COR-L47 (cell line): ENCODE data around the gene SLC7A8.

ENCODE experiments used
- DNase-seq: peaks from one replicate; lab custom pipeline; 2025; lab: John Stamatoyannopoulos, UW

Gene SLC7A8

DNA sequence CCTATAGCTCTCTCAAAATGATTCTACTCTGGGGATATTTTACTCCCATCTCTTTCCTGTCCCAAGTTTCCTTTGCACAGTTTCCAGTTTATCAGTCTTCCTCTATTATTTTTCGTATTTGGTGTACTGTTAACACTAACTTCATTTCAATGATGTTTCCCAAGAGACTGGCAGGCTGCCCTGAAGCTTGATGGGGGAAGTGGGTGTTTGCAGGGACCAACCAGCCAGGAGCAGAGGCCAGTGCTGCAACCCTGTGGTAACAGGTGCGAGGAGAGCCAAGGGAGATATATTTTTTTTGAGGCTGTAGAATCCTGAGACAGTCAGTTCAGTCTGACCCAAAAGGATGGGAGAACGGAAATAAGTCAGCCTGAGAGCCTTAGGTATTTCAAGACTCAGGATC, 52.6 kb downstream of the SLC7A8 start:
- DNase-seq, result no peak

DNA sequence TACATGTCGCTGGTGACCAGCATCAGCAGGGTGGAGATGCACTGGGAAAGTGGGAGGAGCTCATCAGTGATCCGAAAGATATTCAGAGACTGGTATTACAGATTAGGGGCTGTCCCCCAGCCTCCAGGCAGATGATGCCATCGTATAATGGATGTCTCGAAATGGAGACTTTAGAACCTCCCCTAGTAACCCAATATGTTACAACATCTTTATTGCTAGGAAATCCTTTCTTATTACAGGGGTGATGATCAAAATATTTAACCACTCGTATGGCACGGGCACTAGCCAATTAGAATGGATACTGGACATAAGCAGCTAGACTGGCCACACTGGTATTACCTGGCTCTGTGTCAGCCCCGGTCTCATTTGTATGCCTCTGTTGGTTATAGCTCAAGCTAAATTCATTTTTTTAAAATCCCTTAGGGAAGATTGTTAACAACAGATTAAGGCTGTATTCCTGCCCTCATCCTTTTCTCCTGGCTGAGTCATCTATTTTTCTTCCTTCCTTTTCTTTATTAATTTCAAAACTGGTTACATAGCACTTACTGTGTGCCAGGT, 53.6 kb downstream of the SLC7A8 start:
- DNase-seq, result no peak

DNA sequence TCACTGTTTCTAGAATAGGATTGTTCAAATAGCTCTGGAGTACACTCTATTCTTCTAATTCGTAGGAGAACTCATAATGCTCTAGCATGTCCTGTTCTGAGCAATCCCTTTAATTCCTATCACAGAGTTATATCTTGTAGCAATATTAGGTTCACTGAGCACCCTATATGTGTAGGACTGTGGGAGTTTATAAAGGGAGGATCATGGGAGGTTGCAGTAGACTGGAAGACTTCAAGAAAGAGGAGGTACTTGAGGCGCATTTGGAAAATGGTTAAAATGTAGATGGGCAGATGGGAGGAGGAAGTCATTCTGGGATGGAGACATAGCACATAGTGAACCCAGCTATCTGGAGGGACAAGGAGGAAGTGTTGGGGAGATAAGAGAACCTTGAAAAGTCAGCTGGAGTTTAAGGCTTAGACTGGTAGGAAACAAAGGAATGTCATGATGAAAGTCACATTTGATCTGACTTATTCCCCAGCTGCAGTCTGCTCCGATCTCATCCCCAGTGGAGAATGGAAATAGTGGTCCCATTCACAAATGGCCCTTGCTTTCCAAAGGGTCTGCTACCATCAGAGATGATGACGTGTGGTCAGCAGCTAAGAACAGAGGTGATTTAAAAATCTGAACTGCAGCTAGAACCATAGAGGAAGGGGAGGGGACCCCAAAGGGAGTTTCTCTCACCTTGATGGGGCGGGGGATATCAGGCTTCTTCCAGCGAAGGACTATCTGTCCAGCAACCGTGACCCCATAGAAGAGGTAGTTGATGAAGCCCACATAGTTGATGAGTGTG, 54.3 kb downstream of the SLC7A8 start:
- no peak for DNase-seq

DNA sequence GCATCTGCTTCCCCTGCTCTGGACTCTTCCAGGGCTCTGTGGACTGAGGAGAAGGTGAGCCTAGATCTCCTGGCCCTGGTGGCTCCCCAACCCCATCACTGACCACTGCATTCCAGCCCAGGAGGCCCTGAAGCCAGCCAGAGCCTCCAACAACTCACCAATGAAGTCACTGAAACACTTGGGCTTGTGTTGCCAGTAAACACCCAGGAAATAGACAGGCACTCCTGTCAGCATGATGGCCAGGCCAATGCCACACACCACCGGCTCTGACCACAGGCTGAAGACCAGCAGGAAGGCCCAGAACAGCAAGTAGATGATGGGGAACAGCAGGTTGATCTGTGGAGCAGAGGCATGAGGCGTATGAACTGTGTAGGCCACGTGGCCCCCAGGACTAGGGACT, 55.6 kb downstream of the SLC7A8 start:
- DNase-seq, result no peak

DNA sequence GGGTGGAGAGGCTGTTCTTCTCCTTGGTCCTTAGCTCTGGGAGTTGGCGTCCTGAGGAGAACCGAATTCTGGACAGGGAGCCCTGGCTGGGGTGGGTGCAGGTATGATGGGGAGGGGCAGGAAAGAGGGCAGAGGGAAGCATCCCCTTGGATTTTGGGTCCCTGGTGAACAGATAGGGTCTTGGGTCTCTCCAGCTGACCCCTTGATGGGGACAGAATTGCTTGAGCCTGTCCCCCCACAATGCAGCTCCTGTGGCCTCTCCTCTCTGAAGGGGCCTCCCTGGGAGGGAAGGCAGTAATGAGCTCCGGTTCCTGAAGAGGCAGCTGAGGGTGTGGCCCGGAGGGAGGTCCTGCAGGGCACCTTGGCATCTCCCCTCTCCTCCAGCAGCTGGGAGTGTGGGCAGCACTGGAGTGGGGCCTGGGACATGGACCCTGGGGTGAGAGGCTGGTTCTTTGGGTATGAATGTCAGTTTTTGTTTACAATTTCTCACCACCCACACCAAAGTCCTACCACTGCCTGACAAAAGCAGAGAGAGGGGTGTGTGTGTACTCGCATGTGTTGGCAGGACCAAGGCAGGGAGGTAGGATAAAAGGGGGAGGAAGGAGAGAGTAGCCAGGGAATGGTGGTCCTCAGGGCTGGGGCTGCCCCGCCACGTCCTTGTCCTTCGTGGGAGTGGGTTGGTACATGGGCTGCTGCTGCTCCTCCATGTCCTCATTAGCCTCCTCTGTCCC, 56.7 kb downstream of the SLC7A8 start:
- no peak for DNase-seq

DNA sequence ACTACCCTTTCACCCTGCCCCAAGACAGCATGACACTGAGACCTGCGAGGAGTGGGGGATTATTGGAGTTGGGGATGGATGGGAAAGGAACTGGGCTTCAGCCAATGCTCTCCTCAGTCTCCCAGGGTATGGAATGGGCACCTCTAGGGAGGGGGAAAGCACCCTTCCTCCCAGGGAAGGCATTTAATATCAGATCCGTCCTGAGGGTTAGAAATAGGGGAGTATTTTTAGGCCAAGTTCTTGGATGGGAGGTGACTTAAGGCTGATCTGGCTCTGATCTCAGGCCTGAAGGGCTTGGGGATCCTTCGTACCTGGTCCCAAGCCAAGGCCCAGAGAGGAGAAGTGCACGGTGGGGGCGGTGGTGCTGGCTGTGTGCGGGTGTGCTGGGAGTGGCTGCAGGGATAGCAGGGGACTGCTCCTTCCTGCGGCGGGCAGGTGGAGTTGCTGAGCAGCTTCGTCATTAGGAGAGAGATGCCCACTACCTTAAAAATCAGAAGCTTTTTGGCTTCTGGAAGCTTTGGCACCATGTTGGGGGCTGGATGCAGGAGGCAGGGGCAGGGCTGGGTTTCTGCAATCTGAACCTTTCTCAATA, 57.4 kb downstream of the SLC7A8 start:
- no peak for DNase-seq

DNA sequence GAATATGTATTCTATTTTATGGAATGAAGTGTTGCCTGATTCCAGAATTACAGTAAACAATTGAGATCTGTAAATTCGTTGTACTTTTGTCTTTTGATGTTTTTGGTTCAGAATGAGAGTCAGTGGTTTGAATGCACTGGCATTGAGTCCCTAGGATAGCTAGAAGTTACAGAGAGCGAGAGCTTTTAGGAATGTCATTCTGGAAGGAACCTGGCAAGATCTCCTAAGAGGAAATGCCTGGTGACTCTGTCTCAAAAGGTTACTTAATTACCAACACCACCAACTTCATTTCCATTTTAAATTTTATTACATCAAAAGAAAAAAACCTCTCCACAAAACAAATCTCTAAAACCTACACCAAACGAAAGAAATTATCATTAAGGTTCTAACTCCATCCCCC, 58.4 kb downstream of the SLC7A8 start:
- DNase-seq, result no peak

DNA sequence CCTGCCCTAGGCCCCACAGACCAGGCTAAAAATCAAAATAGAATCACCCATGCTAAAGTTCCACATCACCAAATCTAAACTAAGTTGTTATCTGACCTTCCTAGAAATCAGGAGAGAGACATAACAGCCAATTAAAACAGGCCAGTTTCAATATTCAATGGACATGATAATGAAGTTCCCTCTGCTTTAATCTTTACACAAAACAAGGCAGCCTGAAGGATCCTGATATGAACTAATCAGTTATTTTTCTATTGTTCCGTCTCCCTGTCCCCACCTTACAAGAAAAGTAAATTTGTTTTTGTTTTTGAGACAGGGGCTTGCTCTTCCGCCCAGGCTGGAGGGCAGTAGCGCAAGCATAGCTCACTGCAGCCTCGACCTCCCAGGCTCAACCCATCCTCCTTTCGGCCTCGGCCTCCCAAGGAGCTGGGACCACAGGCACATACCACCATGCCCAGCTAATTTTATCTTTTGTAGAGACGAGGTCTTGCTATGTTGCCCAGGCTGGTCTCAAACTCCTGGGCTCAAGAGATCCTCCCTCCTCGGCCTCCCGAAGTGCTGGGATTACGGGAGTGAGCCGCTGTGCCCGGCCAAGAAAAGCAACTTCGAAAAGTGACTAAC, 59.0 kb downstream of the SLC7A8 start:
- DNase-seq, result no peak

DNA sequence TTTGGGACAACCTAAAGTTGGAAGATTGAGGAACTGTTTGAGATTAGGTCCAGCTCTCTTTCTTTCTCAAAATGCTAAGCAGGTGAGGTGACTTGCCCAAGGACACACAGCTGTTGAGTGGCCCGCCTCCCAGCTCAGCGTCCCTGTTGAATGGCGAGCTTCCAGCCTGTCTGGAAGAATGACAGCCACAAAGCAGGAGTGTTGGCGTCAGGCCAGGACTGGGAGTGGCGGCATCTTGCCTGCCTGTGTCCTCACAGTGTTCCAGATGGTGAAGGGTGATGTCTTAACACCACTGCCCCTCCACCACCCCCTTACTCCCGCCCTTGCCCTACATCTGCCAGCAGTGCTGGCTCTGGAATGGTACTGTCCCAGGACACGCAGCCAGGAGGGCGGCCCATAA, 60.0 kb downstream of the SLC7A8 start:
- DNase-seq, result peak; percentile 55

DNA sequence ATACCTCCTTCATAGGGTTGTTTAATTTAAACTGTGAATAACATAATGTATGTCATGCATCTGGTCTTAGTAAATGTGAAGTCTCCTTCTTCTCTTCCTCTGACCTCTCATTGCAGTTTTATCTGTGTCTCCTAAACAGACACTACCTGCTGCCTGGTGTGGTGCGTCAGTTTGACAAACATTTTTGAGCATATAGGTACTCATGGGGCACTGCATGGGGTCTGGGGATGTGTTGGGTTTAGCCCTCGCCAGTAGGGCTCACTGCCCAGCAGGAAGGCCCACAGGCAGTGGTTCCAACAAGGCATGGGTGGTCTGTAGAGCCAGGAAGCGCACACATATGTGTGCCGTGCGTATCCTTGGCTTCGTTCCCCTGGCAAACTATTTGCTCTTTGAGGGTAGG, 61.4 kb downstream of the SLC7A8 start:
- no peak for DNase-seq

DNA sequence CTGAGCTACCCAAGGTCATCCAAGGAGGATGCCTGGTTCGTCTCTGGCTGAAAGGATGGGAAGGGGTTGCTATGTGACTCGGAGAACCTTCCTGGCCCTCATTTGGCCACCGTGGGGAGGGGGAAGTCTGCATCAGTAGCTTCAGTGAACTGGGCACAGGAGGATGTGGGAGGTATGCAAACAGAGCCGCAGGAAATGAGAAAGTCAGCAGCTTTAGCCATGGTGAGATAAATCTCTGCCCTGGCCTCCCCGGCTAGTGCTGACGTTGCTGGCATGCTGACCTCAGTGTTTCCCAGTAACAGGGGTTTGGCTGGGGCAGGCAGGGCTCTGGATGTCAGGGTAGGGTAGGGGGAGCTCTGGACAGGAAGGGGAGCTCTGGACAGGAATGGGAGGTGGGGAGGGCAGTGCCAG, 62.1 kb downstream of the SLC7A8 start:
- no peak for DNase-seq

DNA sequence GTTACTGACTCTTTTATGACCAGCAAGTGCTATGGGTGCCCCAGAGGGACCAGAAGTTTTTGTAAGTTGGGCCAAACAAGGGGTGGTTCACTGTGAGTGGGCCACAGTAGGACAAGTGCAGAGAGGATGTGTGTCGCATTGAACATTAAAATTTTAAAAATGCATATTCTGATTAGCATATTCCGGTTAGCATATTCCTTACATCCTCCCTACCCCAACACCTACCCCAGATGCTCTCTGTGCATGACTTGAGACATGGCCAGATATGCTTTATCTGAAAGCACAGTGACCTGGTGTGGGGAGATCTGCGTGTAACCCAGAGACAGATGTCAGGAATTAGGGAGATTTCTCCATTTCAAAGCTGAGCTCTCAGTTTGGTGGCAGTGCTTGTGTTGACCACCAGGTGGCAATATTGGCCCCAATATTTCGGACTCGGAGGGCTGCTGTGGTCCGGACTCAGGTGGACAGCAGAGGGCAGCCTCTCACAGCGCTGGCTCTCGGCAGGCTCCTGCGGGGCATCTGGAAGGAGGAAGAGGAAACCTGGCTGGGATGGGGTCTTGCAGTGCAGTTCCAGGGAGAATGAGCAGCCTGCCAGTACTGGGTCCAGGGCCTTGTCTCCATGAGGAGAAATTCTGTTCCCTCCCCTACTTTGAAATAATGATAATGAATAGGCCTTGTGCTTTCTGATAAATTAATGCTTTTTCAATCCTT, 62.8 kb downstream of the SLC7A8 start:
- DNase-seq, result peak; percentile 78

DNA sequence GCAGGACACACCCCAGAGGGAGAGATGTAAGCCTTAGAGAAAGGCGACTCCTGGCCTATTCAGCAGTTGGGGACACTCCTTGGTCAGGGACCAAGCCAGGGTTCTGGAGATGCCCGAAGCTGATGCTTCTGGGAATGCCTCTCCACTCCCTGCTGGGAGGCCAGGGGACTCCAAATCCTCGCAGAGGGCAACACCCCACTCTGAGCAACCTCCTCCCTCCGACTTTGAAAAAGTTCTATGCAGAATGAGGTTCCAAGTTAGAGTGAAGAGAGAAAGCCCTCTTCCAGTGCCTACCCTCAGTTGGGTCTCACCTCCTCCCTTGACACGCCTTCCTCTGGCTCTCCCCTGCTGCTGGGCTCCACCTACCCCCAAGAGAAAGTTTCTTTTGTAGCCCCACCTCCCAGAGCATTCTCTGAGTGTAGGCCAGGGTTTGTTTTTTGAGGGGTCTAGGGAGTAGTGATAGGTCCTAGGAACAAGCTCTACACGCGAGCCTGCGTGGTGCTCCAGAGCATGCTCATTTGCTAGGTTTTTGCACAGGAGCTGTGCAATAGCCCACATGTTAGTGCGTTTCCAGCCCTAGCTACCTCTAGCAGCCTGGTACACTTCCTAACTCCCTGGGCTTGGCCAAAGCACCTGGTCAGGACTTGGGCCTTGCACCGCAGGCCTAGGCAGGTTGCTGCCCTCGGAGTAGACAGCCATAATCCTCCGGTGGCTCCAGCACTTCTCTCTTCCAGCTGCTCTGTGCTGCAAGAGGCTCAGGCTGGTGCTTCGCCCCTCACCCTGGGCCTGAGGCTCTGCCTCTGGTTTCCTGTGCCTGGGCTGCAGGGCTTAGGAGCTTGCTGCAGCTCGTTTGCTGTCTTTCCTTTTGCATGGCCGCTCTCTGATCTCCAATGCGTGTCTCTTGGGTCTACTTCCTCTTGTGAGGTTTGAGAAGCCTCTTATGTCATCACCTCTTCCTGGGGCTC, 63.8 kb downstream of the SLC7A8 start:
- no peak for DNase-seq

DNA sequence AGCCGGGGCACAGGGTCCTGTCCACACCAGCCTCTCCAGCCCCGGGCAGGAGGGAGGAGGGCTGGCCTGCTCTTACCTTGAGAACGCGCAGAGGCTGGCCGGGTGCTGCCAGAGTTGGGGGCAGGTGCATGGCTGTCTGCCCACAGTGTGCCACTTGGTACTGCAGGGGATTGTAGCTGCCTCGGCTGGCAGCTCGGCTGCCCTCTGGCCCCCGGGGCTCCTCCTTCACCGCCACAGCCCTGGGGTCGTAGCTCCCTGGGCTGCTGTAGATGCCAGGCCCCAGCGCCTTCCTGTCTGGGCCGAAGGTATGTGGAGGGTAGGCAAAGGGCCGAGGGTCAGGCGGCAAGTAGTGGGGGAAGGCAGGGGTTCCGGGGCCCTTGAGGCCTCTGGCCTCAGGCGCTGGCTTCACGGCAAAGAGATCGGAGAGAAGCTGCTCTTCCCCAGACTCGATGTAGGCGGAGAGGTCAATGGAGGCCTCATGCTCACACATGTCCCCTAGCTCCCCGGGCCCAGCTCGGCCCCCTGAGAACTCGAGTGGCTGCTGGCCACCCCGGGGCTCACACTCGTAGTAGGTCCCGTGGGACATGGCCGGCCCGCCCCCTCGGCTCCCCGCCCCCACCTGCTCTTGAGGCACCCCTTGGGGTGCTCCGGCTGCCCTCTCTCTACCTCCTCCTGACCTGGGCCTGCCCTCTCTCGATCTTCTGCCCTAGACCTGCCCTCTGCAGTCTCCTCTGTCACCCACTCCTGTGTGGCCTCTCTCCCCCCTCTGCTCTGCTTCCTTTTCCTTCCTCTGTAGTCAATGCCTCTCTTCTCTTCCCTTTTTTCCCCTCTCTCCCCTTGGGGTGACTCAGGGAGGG, 64.7 kb downstream of the SLC7A8 start, which contains the start of gene CEBPE:
Gene CEBPE (minus strand): TSS at position 750 of the 857 bp plus-strand sequence. CDS start 164 bp downstream, at position 586.
- no peak for DNase-seq

DNA sequence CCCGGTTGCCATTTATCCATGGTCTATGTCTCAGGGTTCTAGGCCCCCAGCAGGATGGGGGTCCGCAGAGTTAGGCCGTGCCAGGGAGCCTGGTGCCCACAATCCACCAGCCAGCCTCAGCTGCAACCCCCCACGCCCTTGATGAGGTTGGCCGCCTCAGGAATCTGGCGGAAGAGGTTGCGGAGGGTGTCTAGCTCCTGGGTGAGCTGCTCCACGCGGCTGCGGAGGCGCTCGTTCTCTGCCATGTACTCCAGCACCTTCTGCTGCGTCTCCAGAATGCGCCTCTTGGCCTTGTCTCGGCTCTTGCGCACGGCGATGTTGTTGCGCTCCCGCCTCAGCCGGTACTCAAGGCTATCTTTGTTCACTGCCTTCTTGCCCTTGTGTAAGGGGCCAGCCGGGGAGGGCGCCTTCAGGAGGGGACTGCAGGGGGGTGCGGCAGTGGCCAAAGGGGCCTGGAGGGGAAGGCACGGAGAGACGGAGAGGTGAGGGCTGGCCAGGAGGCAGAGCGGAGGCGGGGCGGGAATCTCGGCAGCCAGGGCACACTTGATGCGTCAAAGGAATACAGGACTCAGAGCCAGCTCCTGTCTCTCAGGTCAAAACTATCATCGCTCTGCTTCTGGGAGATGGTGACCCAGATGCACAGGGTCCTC, 66.0 kb downstream of the SLC7A8 start:
- DNase-seq, result no peak

DNA sequence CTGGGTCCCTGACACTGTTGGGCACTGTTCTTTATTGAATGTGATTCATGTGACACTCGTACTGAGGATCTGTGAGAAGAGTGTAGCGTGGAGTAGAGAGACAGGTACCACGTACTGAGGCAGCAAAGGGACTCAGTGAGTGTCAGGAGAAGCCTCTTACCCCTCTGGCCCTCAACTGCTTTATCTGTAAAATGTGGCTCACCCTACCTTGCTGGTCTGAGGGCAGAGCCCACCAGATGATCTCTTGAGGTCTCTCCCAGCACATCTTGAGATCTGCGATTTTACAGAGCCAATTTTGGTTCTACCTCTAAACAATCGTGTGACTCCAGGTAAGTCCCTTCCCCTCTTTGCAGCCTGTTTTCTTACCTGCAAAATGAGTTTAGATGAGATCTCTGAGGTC, 67.5 kb downstream of the SLC7A8 start:
- no peak for DNase-seq

DNA sequence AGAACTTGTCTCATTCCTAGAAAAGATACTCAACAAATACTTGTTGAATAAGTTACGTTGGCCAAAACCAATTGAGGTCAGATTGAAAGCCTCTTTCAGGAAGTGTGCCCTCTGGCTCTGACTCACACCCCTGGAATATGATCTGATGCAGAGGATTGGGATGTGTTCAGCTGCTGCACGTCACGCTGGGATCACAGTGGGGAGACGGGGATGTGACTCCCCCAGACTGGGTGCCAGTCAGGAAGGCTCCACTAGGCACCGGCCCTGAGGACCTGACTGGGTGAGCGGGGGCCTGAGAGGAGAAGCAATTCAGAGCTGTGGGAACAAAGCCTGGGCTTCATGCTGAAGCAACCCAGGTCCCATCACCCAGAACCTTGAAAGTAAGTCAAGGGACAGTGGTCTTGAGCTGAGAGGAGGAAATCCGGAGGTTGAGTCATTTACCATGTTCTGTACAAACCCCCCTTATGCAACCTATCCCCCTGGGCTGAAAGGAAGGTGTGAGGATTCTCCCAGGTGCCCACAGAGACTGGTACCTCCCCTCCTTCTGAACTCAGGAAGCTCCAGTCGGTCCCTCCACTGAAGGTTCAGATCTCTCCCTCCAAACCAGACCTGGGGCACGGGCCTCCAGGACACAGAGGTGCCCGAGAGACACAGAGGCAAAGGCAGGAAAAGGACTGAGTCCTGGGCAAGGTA, 68.3 kb downstream of the SLC7A8 start:
- DNase-seq, result no peak

DNA sequence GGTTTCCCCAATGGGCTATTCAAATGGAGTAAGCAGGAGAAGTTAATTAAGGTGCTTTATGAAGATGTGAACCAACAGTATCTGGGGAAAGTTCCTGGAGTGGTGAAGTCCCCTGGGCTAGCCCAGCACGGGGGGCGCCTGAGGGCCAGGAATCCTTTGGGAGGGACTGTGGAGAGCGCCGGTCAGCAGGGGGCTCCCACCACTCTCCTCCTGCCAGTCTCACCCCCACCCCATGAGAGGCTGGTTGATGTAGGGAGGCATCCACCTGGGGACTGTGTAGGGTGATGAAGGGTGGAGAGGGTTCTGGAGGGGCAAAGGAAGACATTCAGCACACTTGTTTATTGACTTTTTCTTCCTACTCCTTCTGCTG, 68.8 kb downstream of the SLC7A8 start:
- no peak for DNase-seq

DNA sequence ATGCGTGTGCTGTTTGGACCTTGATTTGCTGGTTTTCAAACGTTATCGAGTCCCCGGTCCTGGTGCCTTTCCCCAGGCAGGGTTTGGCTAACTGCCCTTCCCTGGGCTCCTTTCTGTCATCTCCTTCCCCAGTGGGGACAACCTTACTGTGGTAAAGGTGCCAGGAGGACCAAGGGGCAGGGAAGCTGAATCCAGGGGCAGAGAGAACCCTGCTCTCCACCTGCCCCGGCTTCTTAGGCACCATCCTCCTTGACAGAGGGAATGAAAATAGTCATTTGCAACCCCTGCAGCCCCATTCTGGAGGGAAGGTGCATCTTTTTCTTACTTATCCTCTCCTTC, 69.4 kb downstream of the SLC7A8 start:
- DNase-seq, result no peak
